Sigmoid colon (tissue), 4 donors: ENCODE data around the gene ETV6.

Source experiments
- POLR2A ChIP-seq, 2 donors: fragments of 450-650 bp; IDR thresholded peaks; one replicate each; pipeline ENCODE4 v1.6.1; 2016; ENCODE audit warnings: antibody characterized with exemption in 2 of 2, mild to moderate bottlenecking in 2 of 2, moderate library complexity in 2 of 2
- POLR2AphosphoS5 ChIP-seq, 4 donors: sonication (generic); formaldehyde crosslinking; IDR thresholded peaks; one replicate each; pipeline ENCODE4 v1.6.1; 2017; ENCODE audit warnings: antibody characterized with exemption in 4 of 4
- TF ChIP-seq, protein P1 (sequence below), 4 experiments: fragments of 450-650 bp in 3 of 4; fragments of 200-600 bp in 1 of 4; IDR thresholded peaks; one replicate each; pipeline ENCODE4 v1.5.1; 2016 to 2019; ENCODE audit warnings: antibody characterized with exemption in 4 of 4, mild to moderate bottlenecking in 3 of 4, moderate library complexity in 2 of 4

DNA sequence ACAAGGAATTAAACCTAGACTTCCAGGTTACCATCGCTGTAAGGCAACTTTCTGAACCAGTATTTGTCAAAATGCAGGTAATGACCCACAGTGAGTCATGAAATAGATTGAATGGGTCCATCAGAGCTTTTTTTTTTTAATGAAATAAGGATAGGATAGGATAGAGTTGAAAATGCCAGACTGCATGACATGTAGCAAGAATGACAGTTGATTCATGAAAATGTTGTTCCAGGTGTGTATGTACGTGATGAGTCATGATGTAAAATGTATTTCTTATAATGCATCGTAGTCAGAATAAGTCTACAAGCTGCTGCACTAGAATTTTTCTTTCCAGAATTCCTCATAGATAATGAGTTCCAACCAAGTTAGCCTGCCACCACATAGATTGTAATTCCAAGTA lies 236.9 kb downstream of the ETV6 start:
- TF ChIP-seq, protein P1, sequence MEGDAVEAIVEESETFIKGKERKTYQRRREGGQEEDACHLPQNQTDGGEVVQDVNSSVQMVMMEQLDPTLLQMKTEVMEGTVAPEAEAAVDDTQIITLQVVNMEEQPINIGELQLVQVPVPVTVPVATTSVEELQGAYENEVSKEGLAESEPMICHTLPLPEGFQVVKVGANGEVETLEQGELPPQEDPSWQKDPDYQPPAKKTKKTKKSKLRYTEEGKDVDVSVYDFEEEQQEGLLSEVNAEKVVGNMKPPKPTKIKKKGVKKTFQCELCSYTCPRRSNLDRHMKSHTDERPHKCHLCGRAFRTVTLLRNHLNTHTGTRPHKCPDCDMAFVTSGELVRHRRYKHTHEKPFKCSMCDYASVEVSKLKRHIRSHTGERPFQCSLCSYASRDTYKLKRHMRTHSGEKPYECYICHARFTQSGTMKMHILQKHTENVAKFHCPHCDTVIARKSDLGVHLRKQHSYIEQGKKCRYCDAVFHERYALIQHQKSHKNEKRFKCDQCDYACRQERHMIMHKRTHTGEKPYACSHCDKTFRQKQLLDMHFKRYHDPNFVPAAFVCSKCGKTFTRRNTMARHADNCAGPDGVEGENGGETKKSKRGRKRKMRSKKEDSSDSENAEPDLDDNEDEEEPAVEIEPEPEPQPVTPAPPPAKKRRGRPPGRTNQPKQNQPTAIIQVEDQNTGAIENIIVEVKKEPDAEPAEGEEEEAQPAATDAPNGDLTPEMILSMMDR (IDR thresholded peaks at IDR 0.05), result no peak
- TF ChIP-seq POLR2A (IDR thresholded peaks at IDR 0.05), result no peak
- no peak for TF ChIP-seq POLR2AphosphoS5 (IDR thresholded peaks at IDR 0.05)
